ENCODE measurements around the gene STX12.
"Not testable (repeated sequence)": the region's sequence is repeated elsewhere in the genome, so short reads cannot be mapped to it uniquely, and the experiment has no call there.

STX12 gene

DNA sequence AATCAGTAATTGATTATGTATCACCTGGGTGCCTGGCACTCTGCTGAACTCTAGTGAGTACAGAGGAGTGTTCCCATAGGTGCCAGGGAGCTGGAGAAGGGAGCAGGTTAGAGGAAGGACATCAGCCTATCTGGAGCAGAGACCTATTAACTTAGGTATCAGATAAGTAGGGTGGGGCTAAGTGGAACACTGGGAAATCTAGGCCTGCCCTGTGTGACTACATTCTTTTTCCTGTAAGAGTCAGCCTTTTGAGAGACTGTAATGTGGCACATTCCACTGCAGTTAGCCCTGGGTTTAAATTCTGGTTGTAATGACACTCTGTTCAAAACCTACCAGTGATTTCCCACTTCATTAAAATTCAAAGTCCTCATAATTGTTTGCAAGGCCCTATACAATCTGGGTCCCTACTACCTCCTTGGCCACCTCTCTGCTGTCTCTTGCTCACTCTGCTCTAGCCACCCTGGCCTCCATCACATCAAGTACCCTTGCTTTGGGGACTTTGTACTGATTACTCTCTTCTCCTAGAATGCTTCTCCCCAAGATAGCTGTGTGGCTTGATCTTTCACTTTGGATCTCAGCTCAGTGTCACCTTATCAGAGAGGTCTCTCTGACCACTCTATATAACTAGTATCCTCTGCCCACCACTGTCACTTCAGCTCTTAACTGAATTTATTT is 12.9 kb downstream of the STX12 start:
- no peak for DNase-seq (ENCODE audit: low read depth)
- TF ChIP-seq, protein P1, sequence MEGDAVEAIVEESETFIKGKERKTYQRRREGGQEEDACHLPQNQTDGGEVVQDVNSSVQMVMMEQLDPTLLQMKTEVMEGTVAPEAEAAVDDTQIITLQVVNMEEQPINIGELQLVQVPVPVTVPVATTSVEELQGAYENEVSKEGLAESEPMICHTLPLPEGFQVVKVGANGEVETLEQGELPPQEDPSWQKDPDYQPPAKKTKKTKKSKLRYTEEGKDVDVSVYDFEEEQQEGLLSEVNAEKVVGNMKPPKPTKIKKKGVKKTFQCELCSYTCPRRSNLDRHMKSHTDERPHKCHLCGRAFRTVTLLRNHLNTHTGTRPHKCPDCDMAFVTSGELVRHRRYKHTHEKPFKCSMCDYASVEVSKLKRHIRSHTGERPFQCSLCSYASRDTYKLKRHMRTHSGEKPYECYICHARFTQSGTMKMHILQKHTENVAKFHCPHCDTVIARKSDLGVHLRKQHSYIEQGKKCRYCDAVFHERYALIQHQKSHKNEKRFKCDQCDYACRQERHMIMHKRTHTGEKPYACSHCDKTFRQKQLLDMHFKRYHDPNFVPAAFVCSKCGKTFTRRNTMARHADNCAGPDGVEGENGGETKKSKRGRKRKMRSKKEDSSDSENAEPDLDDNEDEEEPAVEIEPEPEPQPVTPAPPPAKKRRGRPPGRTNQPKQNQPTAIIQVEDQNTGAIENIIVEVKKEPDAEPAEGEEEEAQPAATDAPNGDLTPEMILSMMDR (IDR thresholded peaks at IDR 0.05; ENCODE audit: control insufficient read depth, insufficient read depth, low read depth, low read length, missing control alignments): no peak
- H3K4me3 ChIP-seq (ENCODE audit: control insufficient read depth, low read depth, low read length): no peak overlapping the region

DNA sequence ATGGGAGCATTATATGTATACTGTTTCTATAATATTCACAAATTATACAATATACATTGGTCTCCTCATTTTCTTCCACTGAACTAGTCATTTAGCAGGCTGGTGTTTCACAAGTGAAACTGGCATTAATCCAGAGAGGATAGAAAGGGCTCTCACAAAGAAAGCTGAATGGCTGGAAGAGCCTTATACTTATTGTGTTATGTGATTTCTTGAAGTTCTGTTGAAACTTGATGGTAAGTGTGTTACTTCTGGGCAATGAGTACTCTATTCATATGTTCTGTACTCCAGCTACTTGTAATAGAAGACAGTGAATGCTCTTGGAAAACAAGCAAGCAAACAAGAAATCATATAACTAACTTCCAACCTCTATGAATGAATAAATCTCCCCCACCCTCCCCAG is 14.9 kb downstream of the STX12 start:
- H3K4me3 ChIP-seq (ENCODE audit: control insufficient read depth, low read depth, low read length): no peak overlapping the region
- no peak for DNase-seq (ENCODE audit: low read depth)
- TF ChIP-seq, protein P1 (IDR thresholded peaks at IDR 0.05; ENCODE audit: control insufficient read depth, insufficient read depth, low read depth, low read length, missing control alignments): no peak

DNA sequence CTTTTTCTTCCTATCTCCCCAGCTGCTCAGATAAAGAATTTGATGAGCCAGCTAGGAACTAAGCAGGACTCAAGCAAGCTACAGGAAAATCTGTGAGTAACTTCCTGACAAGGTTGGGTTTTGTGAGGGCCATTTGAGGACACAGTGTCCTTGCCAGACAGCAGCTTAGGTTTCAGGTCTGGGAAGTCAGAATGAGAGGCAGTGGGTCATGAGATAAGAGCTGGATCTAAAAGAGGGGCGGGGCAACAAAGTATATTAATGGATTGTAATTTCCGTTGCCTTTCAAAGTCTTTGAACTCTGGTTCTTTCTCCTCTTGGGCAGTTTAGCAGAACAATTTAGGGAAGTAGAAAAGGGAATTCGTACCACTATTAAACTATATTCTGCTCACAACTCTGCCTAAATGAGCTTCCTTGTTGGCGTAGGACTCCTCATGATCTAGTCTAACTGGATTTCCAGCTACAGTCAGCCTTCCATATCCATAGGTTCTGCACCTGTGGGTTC is 16.6 kb downstream of the STX12 start:
- no peak for DNase-seq (ENCODE audit: low read depth)
- TF ChIP-seq, protein P1 (IDR thresholded peaks at IDR 0.05; ENCODE audit: control insufficient read depth, insufficient read depth, low read depth, low read length, missing control alignments): no peak
- no peak overlapping the region for H3K4me3 ChIP-seq (ENCODE audit: control insufficient read depth, low read depth, low read length)

DNA sequence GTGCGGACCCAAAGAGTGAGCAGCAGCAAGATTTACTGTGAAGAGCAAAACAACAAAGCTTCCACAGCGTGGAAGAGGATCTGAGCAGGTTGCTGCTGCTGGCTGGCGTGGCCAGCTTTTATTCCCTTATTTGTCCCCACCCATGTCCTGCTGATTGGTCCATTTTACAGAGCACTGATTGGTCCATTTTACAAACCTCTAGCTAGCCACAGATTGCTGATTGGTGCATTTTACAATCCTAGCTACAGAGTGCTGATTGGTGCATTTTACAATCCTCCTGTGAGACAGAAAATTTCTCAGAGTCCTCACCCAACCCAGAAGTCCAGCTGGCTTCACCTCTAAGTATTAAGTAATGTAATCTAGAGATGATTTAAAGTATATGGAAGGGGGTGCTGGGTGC is 17.3 kb downstream of the STX12 start:
- DNase-seq (ENCODE audit: low read depth): not testable (repeated sequence)

DNA sequence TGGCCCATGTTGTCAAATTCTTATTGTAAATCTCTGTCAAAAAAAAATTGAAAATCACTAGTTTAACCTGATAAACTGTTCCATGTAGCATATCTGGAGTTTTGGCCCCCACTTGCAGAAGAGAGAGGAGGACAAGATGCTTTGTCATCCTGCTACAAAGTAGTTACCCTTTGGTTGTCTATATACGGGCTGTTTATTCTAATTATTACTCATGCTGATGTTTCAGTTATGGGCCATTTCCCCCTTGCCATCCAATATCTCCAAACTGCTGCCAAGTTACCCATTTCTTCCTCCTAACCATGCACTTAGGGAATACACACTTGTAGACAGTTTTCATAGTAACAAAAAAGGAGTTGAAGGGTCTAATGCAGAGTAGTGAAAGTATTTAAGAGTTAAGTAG is 22.6 kb downstream of the STX12 start:
- no peak overlapping the region for H3K4me3 ChIP-seq (ENCODE audit: control insufficient read depth, low read depth, low read length)

More for the DNA sequence above, 17.3 kb downstream of the STX12 start:
- not testable (repeated sequence) for H3K4me3 ChIP-seq (ENCODE audit: control insufficient read depth, low read depth, low read length)

DNA sequence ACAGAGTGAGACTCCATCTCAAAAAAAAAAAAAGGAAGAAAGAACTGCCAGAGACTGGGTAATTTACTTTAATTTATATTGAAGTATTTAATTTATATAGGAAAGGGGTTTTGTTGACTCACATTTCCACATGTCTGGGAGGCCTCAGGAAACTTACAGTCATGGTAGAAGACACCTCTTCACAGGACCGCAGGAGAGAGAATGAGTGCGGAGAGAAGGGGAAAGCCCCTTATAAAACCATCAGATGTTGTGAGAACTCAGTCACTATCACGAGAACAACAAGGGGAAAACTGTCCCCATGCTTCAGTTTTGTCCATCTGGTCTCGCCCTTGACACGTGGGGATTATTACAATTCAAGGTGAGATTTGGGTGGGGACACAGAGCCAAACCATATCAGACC is 31.8 kb downstream of the STX12 start:
- no peak overlapping the region for H3K4me3 ChIP-seq (ENCODE audit: control insufficient read depth, low read depth, low read length)
- DNase-seq (ENCODE audit: low read depth): no peak
- TF ChIP-seq, protein P1 (IDR thresholded peaks at IDR 0.05; ENCODE audit: control insufficient read depth, insufficient read depth, low read depth, low read length, missing control alignments): no peak

More for the DNA sequence above, 22.6 kb downstream of the STX12 start:
- TF ChIP-seq, protein P1 (IDR thresholded peaks at IDR 0.05; ENCODE audit: control insufficient read depth, insufficient read depth, low read depth, low read length, missing control alignments): no peak
- DNase-seq (ENCODE audit: low read depth): no peak

DNA sequence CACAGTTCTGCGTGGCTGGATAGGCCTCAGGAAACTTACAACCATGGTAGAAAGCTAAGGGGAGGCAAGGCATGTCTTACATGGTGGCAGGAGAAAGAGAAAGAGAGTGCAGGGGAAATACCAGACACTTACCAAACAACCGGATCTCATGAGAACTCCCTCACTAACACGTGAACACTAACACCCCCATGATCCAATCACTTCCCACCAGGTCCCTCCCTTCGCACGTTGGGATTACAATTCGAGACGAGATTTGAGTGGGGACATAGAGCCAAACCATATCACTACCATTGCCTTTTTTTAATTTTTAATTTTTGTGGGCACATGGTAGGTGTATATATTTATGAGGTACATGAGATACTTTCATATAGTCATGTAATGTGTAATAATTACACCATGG is 33.7 kb downstream of the STX12 start:
- TF ChIP-seq, protein P1 (IDR thresholded peaks at IDR 0.05; ENCODE audit: control insufficient read depth, insufficient read depth, low read depth, low read length, missing control alignments): no peak
- no peak overlapping the region for H3K4me3 ChIP-seq (ENCODE audit: control insufficient read depth, low read depth, low read length)
- no peak for DNase-seq (ENCODE audit: low read depth)
